GM21390 (cell line): ENCODE results near the gene MITF.
"Not testable (repeated sequence)": the region's sequence is repeated elsewhere in the genome, so short reads cannot be mapped to it uniquely, and the experiment has no call there.

Experiments used
- ATAC-seq: cut with Tn5 transposase; IDR thresholded peaks from one replicate; pipeline ENCODE4 v1.9.1; 2021; ENCODE audit not compliant: unreplicated experiment

MITF gene

DNA sequence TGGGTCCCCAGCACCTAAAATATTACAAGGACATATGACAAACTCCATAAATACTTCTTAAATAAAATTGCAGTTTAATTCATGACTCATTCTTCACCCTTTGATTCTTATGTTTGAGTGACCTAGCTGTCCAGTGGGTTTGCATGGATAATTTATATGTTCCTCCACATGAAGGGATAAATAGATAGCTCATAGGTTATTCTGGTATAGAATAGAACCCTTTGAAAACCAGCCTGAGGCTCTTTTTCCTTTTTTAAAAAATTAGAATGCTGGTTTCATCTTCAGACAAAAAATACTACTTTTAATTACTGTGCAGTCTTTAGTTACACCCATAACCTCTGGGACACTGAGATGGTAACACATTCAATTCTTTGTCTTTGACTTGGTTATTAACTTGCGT lies 163.1 kb downstream of the MITF start:
- no peak for ATAC-seq

GRCh38 chr3:69906351-69906966 lies 167.2 kb downstream of the MITF start:
- no peak for ATAC-seq

- no peak for ATAC-seq
These were observed 168.3 kb downstream of the MITF start for GRCh38 chr3:69907554-69907953.

DNA sequence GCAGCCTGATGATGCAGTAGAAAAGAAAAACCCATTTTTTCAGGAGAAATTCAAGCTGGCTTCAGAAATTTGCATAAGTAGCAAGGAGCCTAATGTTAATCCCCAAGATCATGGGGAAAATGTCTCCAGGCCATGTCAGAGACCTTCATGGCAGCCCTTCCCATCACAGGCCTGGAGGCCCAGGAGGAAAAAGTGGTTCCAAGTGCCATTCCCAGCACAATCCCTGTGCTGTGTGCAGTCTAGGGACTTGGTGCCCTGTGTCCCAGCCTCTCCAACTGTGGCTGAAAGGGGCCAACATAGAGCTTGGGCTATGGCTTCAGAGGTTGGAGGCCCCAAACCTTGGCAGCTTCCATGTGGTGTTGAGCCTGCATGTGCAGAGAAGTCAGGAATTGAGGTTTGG lies 170.6 kb downstream of the MITF start:
- not testable (repeated sequence) for ATAC-seq

DNA sequence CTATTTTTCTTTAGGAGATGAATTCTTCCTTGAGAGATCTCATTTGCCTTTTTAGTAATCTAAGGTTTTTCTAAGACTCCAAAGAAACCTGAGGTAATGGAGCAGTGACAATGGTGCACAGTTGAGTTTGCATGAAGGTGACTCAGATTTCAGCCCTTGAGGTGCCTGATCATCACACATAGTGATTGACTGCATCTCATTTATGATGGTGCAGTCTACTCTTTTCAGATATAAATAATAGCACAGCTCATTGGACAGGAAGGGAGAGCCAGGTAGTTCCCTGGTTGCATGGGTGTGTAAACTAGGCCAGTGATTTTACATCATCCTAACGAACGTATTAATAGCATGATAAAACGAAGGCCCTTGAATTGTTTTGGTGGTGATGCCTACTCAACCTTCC lies 174.2 kb downstream of the MITF start:
- no peak for ATAC-seq

- no peak for ATAC-seq
These were observed 175.1 kb downstream of the MITF start for GRCh38 chr3:69914395-69914794.

GRCh38 chr3:69915726-69916125 lies 176.5 kb downstream of the MITF start:
- ATAC-seq, result no peak

- not testable (repeated sequence) for ATAC-seq
These were observed 180.7 kb downstream of the MITF start for GRCh38 chr3:69920009-69920408.

- ATAC-seq, result no peak
These were observed 182.4 kb downstream of the MITF start for GRCh38 chr3:69921651-69922050.

- ATAC-seq, result no peak
These were observed 183.3 kb downstream of the MITF start for GRCh38 chr3:69922521-69923000.

- no peak for ATAC-seq
These were observed 186.2 kb downstream of the MITF start for GRCh38 chr3:69925506-69925905.

DNA sequence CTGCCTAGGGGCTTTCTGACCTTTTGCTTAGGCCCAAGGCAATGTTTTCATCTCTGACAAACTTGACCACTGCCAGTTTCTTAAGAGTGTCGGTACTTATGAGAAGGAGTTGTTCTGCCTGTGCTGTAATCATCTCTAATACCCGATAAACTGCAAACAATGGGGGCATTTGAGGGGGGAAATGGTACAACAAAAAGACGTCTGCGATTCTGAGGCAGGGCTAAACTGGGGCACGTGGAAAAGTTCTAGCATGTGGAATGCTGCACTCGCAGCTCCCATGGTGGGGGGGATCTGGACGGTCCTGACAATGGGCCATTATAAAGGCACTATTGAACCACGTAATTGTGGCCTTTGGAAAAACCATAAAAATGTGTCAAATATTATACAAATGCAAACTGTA lies 187.1 kb downstream of the MITF start:
- ATAC-seq, result no peak

- no peak for ATAC-seq
These were observed 188.3 kb downstream of the MITF start for GRCh38 chr3:69927571-69927970.

GRCh38 chr3:69929019-69929418 lies 189.8 kb downstream of the MITF start:
- ATAC-seq, result no peak

DNA sequence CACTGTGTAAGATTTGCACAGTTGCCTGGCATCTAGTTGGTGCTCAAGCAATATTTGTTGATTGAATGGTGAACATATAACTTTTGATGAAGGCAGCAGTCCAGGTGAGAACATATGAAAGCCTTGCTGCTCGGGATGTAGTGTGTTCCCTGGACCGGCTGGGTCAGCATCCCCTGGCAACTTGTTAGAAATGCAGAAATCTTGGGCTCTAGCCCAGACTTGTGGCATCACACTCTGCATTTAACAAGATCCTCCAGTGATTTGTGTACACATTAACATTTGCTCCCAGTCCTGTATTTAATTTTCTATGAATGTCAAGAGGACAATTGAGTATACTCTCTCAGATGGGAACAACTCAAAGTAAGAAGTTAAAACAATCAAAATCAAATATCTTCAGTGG lies 191.3 kb downstream of the MITF start:
- ATAC-seq, result no peak

- ATAC-seq, result no peak
These were observed 192.8 kb downstream of the MITF start for GRCh38 chr3:69932087-69932486.

GRCh38 chr3:69932501-69932900 lies 193.2 kb downstream of the MITF start:
- no peak for ATAC-seq

DNA sequence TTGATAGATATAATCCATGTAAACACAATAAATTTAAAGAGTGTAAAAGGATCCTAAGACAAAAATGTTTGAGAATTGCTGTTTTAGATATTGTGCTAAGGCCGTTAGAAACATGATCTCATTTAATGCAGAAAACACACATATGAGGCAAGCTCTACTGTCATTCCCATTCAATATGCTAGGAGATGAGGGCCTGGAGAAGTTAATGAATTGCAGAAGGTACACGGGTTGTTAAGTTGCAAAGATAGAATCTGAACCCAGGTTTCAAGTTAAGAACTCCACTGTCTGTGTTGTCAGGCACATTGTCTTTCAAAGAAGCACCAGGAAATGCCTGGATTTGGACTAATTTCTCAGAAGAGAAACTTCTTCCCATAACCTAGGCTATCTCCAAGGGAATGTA lies 195.1 kb downstream of the MITF start:
- ATAC-seq, result no peak

DNA sequence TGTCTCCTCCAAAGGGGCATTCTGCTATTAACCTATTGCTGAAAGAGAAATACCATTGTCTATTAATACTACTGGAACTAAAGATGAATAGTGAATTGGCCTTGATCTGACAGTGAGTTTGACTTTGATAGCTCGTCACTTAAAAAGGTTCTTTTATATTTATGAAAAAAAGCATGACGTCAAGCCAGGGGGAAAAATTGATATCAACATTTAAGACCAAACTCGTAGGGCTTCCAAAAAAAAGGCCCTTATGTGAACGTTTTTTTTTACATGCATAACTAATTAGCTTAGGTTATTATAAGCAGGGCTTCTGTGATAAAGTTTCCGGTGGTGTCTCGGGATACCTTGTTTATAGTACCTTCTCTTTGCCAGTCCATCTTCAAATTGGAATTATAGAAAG lies 197.0 kb downstream of the MITF start:
- no peak for ATAC-seq

GRCh38 chr3:69938061-69938460 lies 198.8 kb downstream of the MITF start:
- no peak for ATAC-seq

GRCh38 chr3:69938931-69939330 lies 199.7 kb downstream of the MITF start:
- ATAC-seq, result no peak

GRCh38 chr3:69941037-69941436 lies 201.8 kb downstream of the MITF start:
- ATAC-seq, result no peak

- ATAC-seq, result no peak
These were observed 202.3 kb downstream of the MITF start for GRCh38 chr3:69941439-69942176.
